GM10266 (cell line): ENCODE data around the gene ARHGEF16.

Source experiments
- DNase-seq: peaks from one replicate; pipeline ENCODE4 v3.0.0; 2012; ENCODE audit errors: extremely low spot score
- TF ChIP-seq, protein P1 (sequence below): IDR thresholded peaks from 2 replicates; pipeline ENCODE4 v1.5.1; 2012; ENCODE audit warnings: mild to moderate bottlenecking, low read depth; ENCODE audit not compliant: control insufficient read depth, insufficient read depth; ENCODE audit errors: missing control alignments

The ARHGEF16 gene

DNA sequence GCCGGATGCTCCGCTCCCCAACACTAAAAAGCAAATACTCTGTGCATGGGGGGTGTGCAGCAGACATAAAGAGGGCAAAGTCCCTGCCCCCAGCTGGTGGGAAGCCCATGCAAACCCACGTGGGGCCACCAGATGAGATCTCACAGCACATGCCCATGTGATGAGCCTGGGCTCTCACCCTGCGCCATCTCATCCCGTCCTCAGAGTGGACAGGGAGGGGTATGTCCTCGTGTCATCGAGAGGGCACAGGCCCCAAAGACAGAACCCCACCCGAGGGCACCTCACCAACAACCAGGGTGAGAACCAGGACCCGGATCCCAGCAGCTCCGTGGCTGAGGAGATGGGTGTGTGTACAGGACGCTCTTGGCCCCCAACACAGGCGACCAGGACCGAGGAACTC lies 25.1 kb upstream of the ARHGEF16 start:
- DNase-seq = no peak
- TF ChIP-seq, protein P1, sequence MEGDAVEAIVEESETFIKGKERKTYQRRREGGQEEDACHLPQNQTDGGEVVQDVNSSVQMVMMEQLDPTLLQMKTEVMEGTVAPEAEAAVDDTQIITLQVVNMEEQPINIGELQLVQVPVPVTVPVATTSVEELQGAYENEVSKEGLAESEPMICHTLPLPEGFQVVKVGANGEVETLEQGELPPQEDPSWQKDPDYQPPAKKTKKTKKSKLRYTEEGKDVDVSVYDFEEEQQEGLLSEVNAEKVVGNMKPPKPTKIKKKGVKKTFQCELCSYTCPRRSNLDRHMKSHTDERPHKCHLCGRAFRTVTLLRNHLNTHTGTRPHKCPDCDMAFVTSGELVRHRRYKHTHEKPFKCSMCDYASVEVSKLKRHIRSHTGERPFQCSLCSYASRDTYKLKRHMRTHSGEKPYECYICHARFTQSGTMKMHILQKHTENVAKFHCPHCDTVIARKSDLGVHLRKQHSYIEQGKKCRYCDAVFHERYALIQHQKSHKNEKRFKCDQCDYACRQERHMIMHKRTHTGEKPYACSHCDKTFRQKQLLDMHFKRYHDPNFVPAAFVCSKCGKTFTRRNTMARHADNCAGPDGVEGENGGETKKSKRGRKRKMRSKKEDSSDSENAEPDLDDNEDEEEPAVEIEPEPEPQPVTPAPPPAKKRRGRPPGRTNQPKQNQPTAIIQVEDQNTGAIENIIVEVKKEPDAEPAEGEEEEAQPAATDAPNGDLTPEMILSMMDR = no peak

DNA sequence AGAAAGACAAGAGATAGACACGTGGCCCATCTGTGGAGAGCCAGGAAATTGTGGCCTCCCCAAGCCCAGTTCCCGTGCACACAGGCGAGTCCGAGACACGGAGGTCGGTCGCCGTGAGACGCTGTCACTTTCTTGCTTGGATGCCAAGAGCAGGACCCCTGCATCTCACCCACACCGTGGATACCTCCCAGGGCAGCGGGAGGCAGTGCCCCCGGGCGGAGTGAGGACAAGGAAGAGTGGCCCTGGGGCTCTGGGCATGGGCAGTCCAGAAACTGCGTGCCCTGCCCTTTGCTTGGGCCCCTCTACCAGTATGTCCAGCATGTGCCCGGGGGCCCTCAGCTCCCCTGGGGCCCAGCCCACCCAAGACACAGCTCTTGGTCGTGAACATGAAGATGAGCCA lies 24.7 kb upstream of the ARHGEF16 start:
- TF ChIP-seq, protein P1 = no peak

DNA sequence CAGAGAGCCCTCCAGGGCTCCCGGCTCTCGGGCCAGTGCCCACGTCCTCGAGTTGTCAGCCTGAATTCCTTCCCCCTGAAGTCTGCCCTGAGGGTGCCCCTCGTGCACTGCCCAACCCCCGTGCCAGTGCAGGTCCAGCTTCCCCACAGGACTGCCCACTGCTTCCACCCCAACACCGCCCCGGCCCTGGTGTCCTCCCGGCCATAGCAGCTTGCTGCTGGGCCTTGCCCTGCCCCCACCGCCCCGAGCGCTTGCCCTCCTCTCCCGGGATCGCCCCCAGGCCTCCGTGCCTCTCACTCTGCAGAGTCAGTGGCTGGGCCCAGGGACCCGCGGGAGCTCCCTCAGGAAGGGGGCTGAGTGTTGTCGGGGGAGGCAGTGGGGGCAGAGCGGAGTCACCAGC lies 24.1 kb upstream of the ARHGEF16 start:
- no peak for DNase-seq
- TF ChIP-seq, protein P1 = no peak

More for the DNA sequence above, 24.7 kb upstream of the ARHGEF16 start:
- no peak for DNase-seq

DNA sequence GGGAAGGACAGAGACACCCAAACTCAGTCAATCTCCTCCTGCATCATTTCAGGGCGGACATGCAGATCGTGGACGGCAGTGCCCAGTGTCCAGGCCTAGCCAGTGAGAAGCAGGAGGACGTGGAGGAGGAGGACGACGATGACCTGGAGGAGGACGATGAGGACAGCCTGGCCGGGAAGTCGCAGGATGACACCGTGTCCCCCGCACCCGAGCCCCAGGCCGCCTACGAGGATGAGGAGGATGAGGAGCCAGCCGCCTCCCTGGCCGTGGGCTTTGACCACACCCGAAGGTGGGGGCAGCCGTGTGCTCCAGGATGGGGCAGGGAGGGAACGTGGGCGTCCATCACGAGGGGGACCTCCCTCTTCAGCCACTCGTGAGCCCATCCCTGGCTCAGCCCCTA lies 23.6 kb upstream of the ARHGEF16 start:
- TF ChIP-seq, protein P1 = no peak
- DNase-seq = no peak

DNA sequence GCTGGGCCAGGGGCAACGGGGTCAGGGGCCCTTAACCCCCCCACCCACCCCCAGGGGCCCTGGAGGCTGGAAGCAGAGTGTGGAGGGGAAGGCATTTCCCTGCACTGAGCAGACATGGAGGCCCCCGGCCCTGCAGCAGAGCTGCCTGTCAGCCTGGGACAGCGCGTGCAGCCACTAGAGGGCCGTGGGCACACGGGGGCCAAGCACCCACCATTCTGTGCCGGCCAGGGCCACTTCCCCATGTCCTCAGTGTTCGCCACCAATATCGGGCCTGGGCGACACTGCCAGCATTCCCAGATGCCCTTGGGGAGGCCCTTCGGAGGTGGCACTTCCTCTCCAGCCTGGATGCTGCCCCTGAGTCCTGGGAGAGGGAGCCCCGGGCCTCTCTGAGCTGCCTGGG lies 23.2 kb upstream of the ARHGEF16 start:
- DNase-seq = no peak
- TF ChIP-seq, protein P1 = no peak

DNA sequence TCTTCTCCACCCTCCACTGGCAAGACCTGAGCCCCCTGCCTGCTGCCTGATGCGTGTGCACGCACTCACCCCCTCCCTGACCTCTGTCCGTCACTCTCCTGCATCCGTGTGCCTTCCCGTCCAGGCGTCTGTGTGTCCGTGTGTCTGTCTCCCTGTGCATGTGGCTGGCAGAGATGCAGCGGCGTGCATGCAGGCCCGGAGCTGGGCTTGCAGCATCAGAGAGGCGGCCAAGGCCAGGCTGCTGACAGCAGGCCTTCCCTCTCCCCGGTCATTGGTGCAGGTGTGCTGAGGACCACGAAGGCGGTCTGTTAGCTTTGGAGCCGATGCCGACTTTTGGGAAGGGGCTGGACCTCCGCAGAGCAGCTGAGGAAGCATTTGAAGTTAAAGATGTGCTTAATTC lies 22.8 kb upstream of the ARHGEF16 start:
- TF ChIP-seq, protein P1 = no peak
- no peak for DNase-seq

DNA sequence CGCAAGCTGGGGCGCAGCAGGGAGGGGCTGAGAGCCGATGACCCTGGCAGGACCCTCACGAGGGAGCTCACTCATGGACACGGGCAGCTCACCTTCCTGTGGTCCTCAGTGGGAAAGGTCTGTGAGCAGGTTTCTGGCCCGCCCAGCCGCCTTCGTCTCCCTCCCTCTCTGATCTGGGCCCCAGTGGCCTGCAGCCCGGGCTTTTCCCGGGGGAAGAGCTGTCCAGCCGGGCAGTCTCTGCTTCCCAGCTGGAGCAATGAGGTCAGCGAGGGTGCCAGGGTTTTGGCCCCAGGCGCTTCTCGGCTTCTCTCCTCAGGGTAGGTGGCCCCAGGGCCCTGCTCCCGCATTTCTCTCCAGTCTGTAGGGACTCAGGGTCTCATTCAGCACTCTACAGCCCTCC lies 22.2 kb upstream of the ARHGEF16 start:
- DNase-seq = no peak
- TF ChIP-seq, protein P1 = no peak
